Hepatocyte (in vitro differentiated cells): ENCODE results near the gene EXD3. TPM values are rescaled to one million over a fixed set of nuclear protein-coding genes. Genes with fewer than 3 reads are reported as not detected.
A peak's percentile ranks its signal among the peaks of the same experiment; 100 is the strongest.
"Not testable (repeated sequence)": the region's sequence is repeated elsewhere in the genome, so short reads cannot be mapped to it uniquely, and the experiment has no call there.

Experiments
- DNase-seq: peaks from one replicate; pipeline ENCODE4 v3.0.0-alpha.2; 2016; ENCODE audit warnings: low spot score
- H2AFZ ChIP-seq: fragments of 200-600 bp; sonication (generic); 2 replicates; pipeline ENCODE4 v1.6.0; 2016; ENCODE audit warnings: antibody characterized with exemption, mild to moderate bottlenecking
- H3K27ac ChIP-seq: fragments of 200-600 bp; sonication (generic); 2 replicates; pipeline ENCODE4 v1.5.1; 2016; ENCODE audit warnings: mild to moderate bottlenecking
- H3K27me3 ChIP-seq: fragments of 200-600 bp; sonication (generic); 2 replicates; pipeline ENCODE4 v1.6.1; 2016
- H3K36me3 ChIP-seq: fragments of 200-600 bp; sonication (generic); replicated peaks from 2 replicates; pipeline ENCODE4 v1.5.1; 2016; ENCODE audit warnings: low read depth; ENCODE audit not compliant: insufficient read depth
- H3K4me1 ChIP-seq: fragments of 200-600 bp; sonication (generic); 2 replicates; pipeline ENCODE4 v1.5.1; 2016; ENCODE audit warnings: mild to moderate bottlenecking, moderate library complexity; ENCODE audit not compliant: insufficient read depth
- H3K4me2 ChIP-seq: fragments of 200-600 bp; sonication (generic); 2 replicates; pipeline ENCODE4 v1.6.0; 2016
- H3K4me3 ChIP-seq: fragments of 200-600 bp; sonication (generic); 2 replicates; pipeline ENCODE4 v1.5.1; 2016; ENCODE audit warnings: mild to moderate bottlenecking
- H3K79me2 ChIP-seq: fragments of 200-600 bp; sonication (generic); 2 replicates; pipeline ENCODE4 v1.6.0; 2017; ENCODE audit warnings: mild to moderate bottlenecking
- H3K9me2 ChIP-seq: fragments of 200-600 bp; sonication (generic); replicated peaks from 2 replicates; pipeline ENCODE4 v1.6.0; 2017; ENCODE audit warnings: mild to moderate bottlenecking; ENCODE audit not compliant: insufficient read depth
- H3K9me3 ChIP-seq: fragments of 200-600 bp; sonication (generic); 2 replicates; pipeline ENCODE4 v1.5.1; 2016; ENCODE audit warnings: low read depth, mild to moderate bottlenecking
- H4K20me1 ChIP-seq: fragments of 200-600 bp; sonication (generic); 2 replicates; pipeline ENCODE4 v1.6.0; 2016; ENCODE audit warnings: mild to moderate bottlenecking; ENCODE audit not compliant: insufficient read depth, poor library complexity, severe bottlenecking
- EZH2 ChIP-seq: fragments of 200-600 bp; sonication (generic); IDR thresholded peaks from 2 replicates; pipeline ENCODE4 v1.6.1; 2016; ENCODE audit warnings: antibody characterized with exemption, mild to moderate bottlenecking, borderline replicate concordance
- EZH2phosphoT487 ChIP-seq: fragments of 200-600 bp; sonication (generic); IDR thresholded peaks from one replicate; pipeline ENCODE4 v1.6.1; 2018; ENCODE audit warnings: antibody characterized with exemption, mild to moderate bottlenecking, low read depth, moderate library complexity; ENCODE audit not compliant: unreplicated experiment, severe bottlenecking
- WGBS: methylation state at CpG from one replicate; pipeline ENCODE4 v1.1.6; 2016; ENCODE audit warnings: low lambda C conversion rate; ENCODE audit errors: missing lambda C conversion rate; 5-methylcytosine and 5-hydroxymethylcytosine counted together
- microRNA-seq: library from miRNA; unstranded; fragments of <30 nt; microRNA quantifications from one replicate; pipeline ENCODE4, GENCODE V29; 2017
- polyA plus RNA-seq: library from polyadenylated mRNA; unstranded; fragments of >200 nt; fragmentation: Nextera tagmentation; extraction: Ambion mirVana; gene quantifications from 2 replicates; pipeline ENCODE4 v1.2.1, GENCODE V29; 2016
- total RNA-seq: library from RNA; depleted of rRNA; stranded (reverse); fragments of >200 nt; gene quantifications from 2 replicates; pipeline ENCODE4 v1.2.3, GENCODE V29; 2014
- TF ChIP-seq, protein P1 (sequence below): fragments of 200-600 bp; sonication (generic); IDR thresholded peaks from 2 replicates; pipeline ENCODE4 v1.5.1; 2016; ENCODE audit warnings: antibody characterized with exemption, mild to moderate bottlenecking; ENCODE audit not compliant: poor library complexity

The EXD3 gene
- total and polyA plus RNA-seq, 2 experiments from 2014 or later, result 11.8 to 21.6 TPM

DNA sequence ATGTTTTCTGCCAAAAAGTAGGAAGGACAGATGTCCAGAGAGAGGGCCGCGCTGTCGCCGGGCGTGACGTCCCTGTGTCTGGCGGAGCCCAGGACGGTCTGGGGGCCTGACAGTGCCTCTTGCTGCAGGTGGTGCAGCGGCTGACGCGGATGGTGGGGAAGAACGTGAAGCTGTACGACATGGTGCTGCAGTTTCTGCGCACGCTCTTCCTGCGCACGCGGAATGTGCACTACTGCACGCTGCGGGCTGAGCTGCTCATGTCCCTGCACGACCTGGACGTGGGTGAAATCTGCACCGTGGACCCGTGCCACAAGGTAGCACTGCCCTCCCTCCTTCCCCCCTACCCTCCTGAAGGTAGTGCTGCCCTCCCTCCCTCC lies 160.1 kb downstream of the EXD3 start:
- no peak for DNase-seq
- Histone ChIP-seq H3K9me3 (no peaks in the 10 kb centered on the region), H3K4me1 (no peaks in the 10 kb centered on the region), H3K79me2 (no peaks in the 10 kb centered on the region), H3K27ac (no peak overlapping the region), H3K4me2 (no peak overlapping the region), H4K20me1 (no peaks in the 10 kb centered on the region), H3K36me3 (no peaks in the 10 kb centered on the region), H3K27me3 (no peaks in the 10 kb centered on the region), H2AFZ (no peak overlapping the region), H3K9me2 (no peaks in the 10 kb centered on the region), H3K4me3 (no peak overlapping the region)
- TF ChIP-seq, protein P1, sequence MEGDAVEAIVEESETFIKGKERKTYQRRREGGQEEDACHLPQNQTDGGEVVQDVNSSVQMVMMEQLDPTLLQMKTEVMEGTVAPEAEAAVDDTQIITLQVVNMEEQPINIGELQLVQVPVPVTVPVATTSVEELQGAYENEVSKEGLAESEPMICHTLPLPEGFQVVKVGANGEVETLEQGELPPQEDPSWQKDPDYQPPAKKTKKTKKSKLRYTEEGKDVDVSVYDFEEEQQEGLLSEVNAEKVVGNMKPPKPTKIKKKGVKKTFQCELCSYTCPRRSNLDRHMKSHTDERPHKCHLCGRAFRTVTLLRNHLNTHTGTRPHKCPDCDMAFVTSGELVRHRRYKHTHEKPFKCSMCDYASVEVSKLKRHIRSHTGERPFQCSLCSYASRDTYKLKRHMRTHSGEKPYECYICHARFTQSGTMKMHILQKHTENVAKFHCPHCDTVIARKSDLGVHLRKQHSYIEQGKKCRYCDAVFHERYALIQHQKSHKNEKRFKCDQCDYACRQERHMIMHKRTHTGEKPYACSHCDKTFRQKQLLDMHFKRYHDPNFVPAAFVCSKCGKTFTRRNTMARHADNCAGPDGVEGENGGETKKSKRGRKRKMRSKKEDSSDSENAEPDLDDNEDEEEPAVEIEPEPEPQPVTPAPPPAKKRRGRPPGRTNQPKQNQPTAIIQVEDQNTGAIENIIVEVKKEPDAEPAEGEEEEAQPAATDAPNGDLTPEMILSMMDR, result no peak
- TF ChIP-seq EZH2phosphoT487, result no peak
- no peak for TF ChIP-seq EZH2
- WGBS, result 93% methylated on average over 20 of the region's 24 CpGs

DNA sequence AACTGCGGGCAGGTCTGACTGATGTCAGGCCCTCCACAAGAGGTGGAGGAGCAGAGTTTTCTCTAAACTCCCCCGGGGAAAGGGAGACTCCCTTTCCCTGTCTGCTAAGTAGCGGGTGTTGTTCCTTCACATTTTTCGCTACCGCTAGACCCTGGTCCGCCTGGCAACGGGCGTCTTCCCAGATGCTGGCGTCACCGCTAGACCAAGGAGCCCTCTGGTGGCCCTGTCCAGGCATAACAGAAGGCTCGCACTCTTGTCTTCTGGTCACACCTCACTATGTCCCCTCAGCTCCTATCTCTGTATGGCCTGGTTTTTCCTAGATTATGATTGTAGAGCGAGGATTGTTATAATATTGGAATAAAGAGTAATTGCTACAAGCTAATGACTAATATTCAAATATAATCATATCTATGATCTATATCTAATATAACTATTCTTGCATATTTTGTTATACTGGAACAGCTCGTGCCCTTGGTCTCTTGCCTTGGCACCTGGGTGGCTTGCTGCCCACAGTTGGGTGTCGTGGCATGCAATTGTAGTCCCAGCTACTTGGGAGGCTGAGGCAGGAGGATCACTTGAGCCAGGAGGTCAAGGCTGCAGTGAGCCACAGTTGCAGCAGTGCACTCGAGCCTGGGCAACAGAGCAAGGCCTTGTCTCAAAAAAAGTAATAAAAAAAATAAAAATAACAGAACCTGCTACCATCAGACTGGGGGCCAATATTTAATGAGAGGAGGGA lies 160.6 kb downstream of the EXD3 start:
- not testable (repeated sequence) for H3K79me2 ChIP-seq
- 48% methylated on average over 15 of the region's 15 CpGs for WGBS

More for the DNA sequence above, 160.6 kb downstream of the EXD3 start:
- DNase-seq, H3K9me3 ChIP-seq, H3K4me2 ChIP-seq, H3K9me2 ChIP-seq, H2AFZ ChIP-seq, H3K4me3 ChIP-seq, H3K27me3 ChIP-seq, H4K20me1 ChIP-seq, H3K27ac ChIP-seq, H3K4me1 ChIP-seq, H3K36me3 ChIP-seq: not testable (repeated sequence)
- TF ChIP-seq, protein P1, result peak; percentile 43

Small RNAs within 50 kb of the gene (microRNA-seq; reads per million reads assigned to microRNA genes)
- gene MIR7114, result 10.3 reads per million, percentile 24 among the genes with 10 or more reads in this experiment

Other genes starting within 250 kb of the EXD3 start
- 21.3 and 26.2 TPM in 2 replicates for gene ANAPC2, start 234.6 kb downstream of the EXD3 start, total RNA-seq
- 12.2 and 16.2 TPM in 2 replicates for gene ANAPC2, start 234.6 kb downstream of the EXD3 start, polyA plus RNA-seq
- 74.3 and 82.2 TPM in 2 replicates for gene SSNA1, start 234.5 kb downstream of the EXD3 start, total RNA-seq
- 128 and 137 TPM in 2 replicates for gene SSNA1, start 234.5 kb downstream of the EXD3 start, polyA plus RNA-seq
- 27.6 and 34.4 TPM in 2 replicates for gene TPRN, start 222.4 kb downstream of the EXD3 start, total RNA-seq
- gene TPRN, start 222.4 kb downstream of the EXD3 start, polyA plus RNA-seq, result 82.3 and 104 TPM in 2 replicates
- 37.6 and 43.5 TPM in 2 replicates for gene TMEM203, start 217.5 kb downstream of the EXD3 start, total RNA-seq
- 48.3 and 60.7 TPM in 2 replicates for gene TMEM203, start 217.5 kb downstream of the EXD3 start, polyA plus RNA-seq
- 4.4 and 7.8 TPM in 2 replicates for gene NDOR1, start 217.5 kb downstream of the EXD3 start, total RNA-seq
- gene NDOR1, start 217.5 kb downstream of the EXD3 start, polyA plus RNA-seq, result 12.3 and 17.6 TPM in 2 replicates
- 1.6 and 2.3 TPM in 2 replicates for gene RNF208, start 200.9 kb downstream of the EXD3 start, total RNA-seq
- 3.3 and 6.6 TPM in 2 replicates for gene RNF208, start 200.9 kb downstream of the EXD3 start, polyA plus RNA-seq
- gene CYSRT1, start 198.0 kb downstream of the EXD3 start, total RNA-seq, result 1.4 and 2.4 TPM in 2 replicates
- gene CYSRT1, start 198.0 kb downstream of the EXD3 start, polyA plus RNA-seq, result 2.1 and 4.3 TPM in 2 replicates
- 0.68 and 1.4 TPM in 2 replicates for gene RNF224, start 195.7 kb downstream of the EXD3 start, total RNA-seq
- 0.88 and 1.1 TPM in 2 replicates for gene RNF224, start 195.7 kb downstream of the EXD3 start, polyA plus RNA-seq
- 1.8 and 2.7 TPM in 2 replicates for gene SLC34A3, start 192.3 kb downstream of the EXD3 start, total RNA-seq
- gene SLC34A3, start 192.3 kb downstream of the EXD3 start, polyA plus RNA-seq, result 2.1 and 4.7 TPM in 2 replicates
- 309 and 313 TPM in 2 replicates for gene TUBB4B, start 181.9 kb downstream of the EXD3 start, total RNA-seq
- gene TUBB4B, start 181.9 kb downstream of the EXD3 start, polyA plus RNA-seq, result 388 and 446 TPM in 2 replicates
- not detected in 2 replicates for gene STPG3, start 171.9 kb downstream of the EXD3 start, total RNA-seq
- gene STPG3, start 171.9 kb downstream of the EXD3 start, polyA plus RNA-seq, result 1.5 and 2.5 TPM in 2 replicates
- gene NELFB, start 167.8 kb downstream of the EXD3 start, total RNA-seq, result 36.4 and 41.4 TPM in 2 replicates
- 61.1 and 63.5 TPM in 2 replicates for gene NELFB, start 167.8 kb downstream of the EXD3 start, polyA plus RNA-seq
- 13.7 and 14.4 TPM in 2 replicates for gene TOR4A, start 145.4 kb downstream of the EXD3 start, total RNA-seq
- gene TOR4A, start 145.4 kb downstream of the EXD3 start, polyA plus RNA-seq, result 8.0 and 10.1 TPM in 2 replicates
- 5.3 and 8.2 TPM in 2 replicates for gene NRARP, start 120.9 kb downstream of the EXD3 start, total RNA-seq
- gene NRARP, start 120.9 kb downstream of the EXD3 start, polyA plus RNA-seq, result 13.1 and 18.7 TPM in 2 replicates
- gene NOXA1, start 231 bp upstream of the EXD3 start, total RNA-seq, result 7.2 and 8.2 TPM in 2 replicates
- gene NOXA1, start 231 bp upstream of the EXD3 start, polyA plus RNA-seq, result 12.5 and 13.9 TPM in 2 replicates
- gene ENTPD8, start 18.2 kb upstream of the EXD3 start, total RNA-seq, result 6.1 and 7.1 TPM in 2 replicates
- 14.2 and 16.5 TPM in 2 replicates for gene ENTPD8, start 18.2 kb upstream of the EXD3 start, polyA plus RNA-seq
- gene NSMF, start 36.2 kb upstream of the EXD3 start, total RNA-seq, result 37.2 and 39.5 TPM in 2 replicates
- 51.6 and 54.7 TPM in 2 replicates for gene NSMF, start 36.2 kb upstream of the EXD3 start, polyA plus RNA-seq
- gene PNPLA7, start 127.2 kb upstream of the EXD3 start, total RNA-seq, result 0.56 and 0.77 TPM in 2 replicates
- 0.62 and 2.0 TPM in 2 replicates for gene PNPLA7, start 127.2 kb upstream of the EXD3 start, polyA plus RNA-seq
- gene MRPL41, start 128.7 kb upstream of the EXD3 start, total RNA-seq, result 34.7 and 36.6 TPM in 2 replicates
- 86.0 and 94.5 TPM in 2 replicates for gene MRPL41, start 128.7 kb upstream of the EXD3 start, polyA plus RNA-seq
- gene DPH7, start 155.8 kb upstream of the EXD3 start, total RNA-seq, result 26.8 and 28.3 TPM in 2 replicates
- 36.9 and 45.5 TPM in 2 replicates for gene DPH7, start 155.8 kb upstream of the EXD3 start, polyA plus RNA-seq
- 20.4 and 24.3 TPM in 2 replicates for gene ZMYND19, start 167.3 kb upstream of the EXD3 start, total RNA-seq
- 46.9 and 50.3 TPM in 2 replicates for gene ZMYND19, start 167.3 kb upstream of the EXD3 start, polyA plus RNA-seq
- gene ARRDC1, start 182.5 kb upstream of the EXD3 start, total RNA-seq, result 62.7 and 86.0 TPM in 2 replicates
- gene ARRDC1, start 182.5 kb upstream of the EXD3 start, polyA plus RNA-seq, result 102 and 109 TPM in 2 replicates
- gene EHMT1, start 195.8 kb upstream of the EXD3 start, total RNA-seq, result 40.6 and 46.0 TPM in 2 replicates
- gene EHMT1, start 195.8 kb upstream of the EXD3 start, polyA plus RNA-seq, result 47.0 and 47.7 TPM in 2 replicates